Dendritic cell treated with granulocyte-macrophage colony-stimulating factor and Interleukin-4, amounts not matched to agents 40 ng/mL and 50 ng/mL, for 4 days (primary cell): ENCODE measurements around the gene TFF3.
"Not testable (repeated sequence)": the region's sequence is repeated elsewhere in the genome, so short reads cannot be mapped to it uniquely, and the experiment has no call there.

Experiments
- H3K27ac Mint-ChIP-seq: one replicate; pipeline ENCODE4 v1.8.0; 2022; ENCODE audit warnings: mild to moderate bottlenecking, mixed read lengths
- H3K27me3 Mint-ChIP-seq: one replicate; pipeline ENCODE4 v1.8.0; 2022; ENCODE audit warnings: mild to moderate bottlenecking, mixed read lengths
- H3K36me3 Mint-ChIP-seq: one replicate; pipeline ENCODE4 v1.8.0; 2022; ENCODE audit warnings: low read depth, mixed read lengths
- H3K4me1 Mint-ChIP-seq: one replicate; pipeline ENCODE4 v1.8.0; 2022; ENCODE audit warnings: low read depth, mixed read lengths
- H3K4me3 Mint-ChIP-seq: one replicate; pipeline ENCODE4 v1.8.0; 2022; ENCODE audit warnings: mild to moderate bottlenecking, moderate library complexity, mixed read lengths
- H3K9me3 Mint-ChIP-seq: one replicate; pipeline ENCODE4 v1.8.0; 2022; ENCODE audit warnings: mixed read lengths
- intact Hi-C: fragments of 100-400 bp; cut with micrococcal nuclease; formaldehyde crosslinking; loops from one replicate; pipeline ENCODE4 v1.15.0; 2022

TFF3 gene

DNA sequence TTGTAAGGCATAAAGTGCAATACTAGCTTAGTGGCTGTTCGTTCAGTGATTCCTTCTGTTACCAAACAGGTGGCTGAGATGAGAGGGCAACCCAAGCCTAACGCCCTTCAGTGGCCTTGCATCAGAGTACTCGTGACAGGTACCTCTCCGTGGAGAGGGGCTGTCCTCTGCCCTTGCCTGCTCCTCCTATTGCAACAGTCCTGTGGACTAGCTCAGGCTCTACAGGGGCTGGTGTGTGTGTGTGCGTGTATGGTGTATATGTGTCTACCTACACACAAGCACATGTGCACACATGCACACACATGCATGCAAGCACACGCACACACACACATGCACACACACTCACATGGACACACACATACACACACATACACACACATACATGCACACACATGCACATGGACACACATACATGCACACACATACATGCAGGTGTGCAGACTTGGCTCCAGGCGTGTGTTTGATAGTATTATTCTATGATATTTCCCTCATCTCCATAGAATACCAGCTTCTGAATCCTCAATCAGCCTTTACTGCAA is 15.1 kb downstream of the TFF3 start:
- H3K27ac Mint-ChIP-seq = peak overlapping the region; percentile 77
- peaks cover 84% of the 10 kb centered on the region for H3K4me1 Mint-ChIP-seq
- intact Hi-C loops = no loop called here
- H3K9me3 Mint-ChIP-seq = no peaks in the 10 kb centered on the region
- peaks cover 21% of the 10 kb centered on the region for H3K36me3 Mint-ChIP-seq
- H3K4me3 Mint-ChIP-seq = no peak overlapping the region
- H3K27me3 Mint-ChIP-seq = peaks cover 10% of the 10 kb centered on the region

DNA sequence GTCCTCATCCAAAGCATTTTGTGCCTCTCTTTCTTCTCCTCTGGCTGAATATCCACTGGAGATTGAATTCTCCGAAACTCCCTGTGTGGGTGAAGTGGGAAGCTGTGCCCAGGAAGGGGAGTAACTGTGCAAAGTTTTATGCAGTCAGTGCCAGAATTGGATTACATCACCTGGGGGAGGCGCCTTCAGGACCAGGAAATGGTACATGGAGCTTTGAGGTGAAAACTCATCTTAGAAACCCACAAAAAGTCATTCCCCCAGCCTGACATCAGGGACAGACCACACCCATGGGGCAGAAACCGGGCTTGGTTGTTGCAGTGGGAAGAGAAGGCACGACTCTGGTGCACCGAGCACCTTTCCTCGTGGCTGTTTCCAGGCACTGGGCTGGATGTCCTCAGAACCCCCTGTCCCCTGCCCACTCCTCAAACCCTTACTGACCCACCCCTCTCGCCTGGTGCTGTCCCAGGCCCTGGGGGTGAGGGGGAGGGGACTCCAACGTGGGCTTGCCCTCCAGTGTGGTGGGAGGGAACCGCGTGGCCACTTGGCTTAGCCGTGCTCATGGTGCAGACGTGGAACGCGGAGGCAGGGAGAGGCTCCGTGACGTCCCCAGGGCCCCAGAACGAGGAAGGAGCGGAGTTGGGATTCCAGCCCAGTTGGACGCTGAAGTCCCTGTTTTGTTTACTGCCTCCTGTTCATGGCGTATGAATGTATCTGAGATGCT is 15.7 kb downstream of the TFF3 start:
- no peaks in the 10 kb centered on the region for H3K9me3 Mint-ChIP-seq
- peak overlapping the region; percentile 77 for H3K27ac Mint-ChIP-seq
- peaks cover 4% of the 10 kb centered on the region for H3K27me3 Mint-ChIP-seq
- intact Hi-C loops = no loop called here
- H3K4me1 Mint-ChIP-seq = peaks cover 78% of the 10 kb centered on the region
- peaks cover 21% of the 10 kb centered on the region for H3K36me3 Mint-ChIP-seq
- H3K4me3 Mint-ChIP-seq = no peak overlapping the region

DNA sequence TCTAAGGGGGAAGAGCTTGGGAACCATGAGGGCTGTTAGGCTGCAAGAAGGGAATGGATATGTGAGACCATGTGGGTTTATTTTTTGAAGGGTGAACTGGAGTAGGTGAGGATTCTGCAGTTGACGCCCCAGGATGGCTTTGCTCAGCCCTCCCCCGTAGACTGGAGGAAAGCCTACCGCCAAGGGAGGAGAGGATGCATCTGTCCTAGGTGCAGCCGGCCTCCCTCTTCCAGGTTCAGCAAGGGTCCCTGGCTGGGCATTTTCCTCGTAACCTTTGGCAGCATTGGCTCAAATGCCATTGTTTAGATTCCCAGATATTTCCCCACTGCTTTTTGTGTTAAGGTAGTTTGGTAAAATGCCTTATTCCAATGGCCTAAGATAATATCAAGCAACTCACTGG is 16.6 kb downstream of the TFF3 start:
- no peaks in the 10 kb centered on the region for H3K27me3 Mint-ChIP-seq
- H3K27ac Mint-ChIP-seq = no peak overlapping the region
- H3K36me3 Mint-ChIP-seq = peaks cover 21% of the 10 kb centered on the region
- intact Hi-C loops = no loop called here
- no peaks in the 10 kb centered on the region for H3K9me3 Mint-ChIP-seq
- peaks cover 75% of the 10 kb centered on the region for H3K4me1 Mint-ChIP-seq
- H3K4me3 Mint-ChIP-seq = no peak overlapping the region

DNA sequence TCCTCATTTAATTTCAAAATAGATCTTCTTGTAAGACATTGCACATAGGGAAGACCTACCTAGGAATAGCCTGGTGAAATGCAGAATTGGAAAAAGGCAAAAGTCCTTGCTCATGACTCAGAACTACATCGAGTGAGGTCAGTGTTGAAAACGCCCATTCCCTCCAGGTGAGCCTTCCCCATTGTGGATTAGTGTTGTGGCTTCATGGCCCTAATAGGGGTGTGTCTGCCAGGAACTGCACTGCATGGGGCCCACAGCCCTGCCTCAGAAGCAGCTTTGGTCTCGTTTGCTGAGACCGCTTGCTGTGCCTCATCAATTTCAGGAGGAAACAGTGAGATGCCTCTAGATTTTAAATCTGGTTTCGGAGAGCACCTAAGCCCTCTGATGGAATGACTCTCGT is 17.0 kb downstream of the TFF3 start:
- H3K27ac Mint-ChIP-seq = no peak overlapping the region
- no peaks in the 10 kb centered on the region for H3K9me3 Mint-ChIP-seq

DNA sequence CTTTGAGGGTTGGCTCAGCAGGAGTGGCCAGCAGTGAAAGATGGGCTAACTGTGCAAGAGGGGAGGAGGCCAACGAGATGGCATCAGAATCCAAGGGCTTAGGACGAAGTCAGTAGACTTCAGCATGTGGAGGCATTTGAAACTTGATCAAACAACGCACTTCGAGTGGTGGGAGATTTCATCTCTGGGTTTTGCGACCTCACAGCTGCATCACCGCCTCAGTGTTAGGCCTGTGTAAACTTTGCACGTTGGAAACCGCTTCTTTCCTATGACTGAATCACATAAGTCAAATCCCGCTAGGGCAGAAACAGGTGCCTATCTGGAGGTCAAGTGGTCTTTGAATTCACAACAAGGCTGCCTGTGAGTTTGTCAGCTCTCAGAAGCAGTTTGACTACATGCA is 17.8 kb downstream of the TFF3 start:
- H3K4me1 Mint-ChIP-seq = peaks cover 65% of the 10 kb centered on the region
- no peaks in the 10 kb centered on the region for H3K27me3 Mint-ChIP-seq
- H3K4me3 Mint-ChIP-seq = no peak overlapping the region
- H3K36me3 Mint-ChIP-seq = peaks cover 21% of the 10 kb centered on the region
- intact Hi-C loops = no loop called here
- no peaks in the 10 kb centered on the region for H3K9me3 Mint-ChIP-seq
- peak overlapping the region; percentile 81 for H3K27ac Mint-ChIP-seq

More for the DNA sequence above, 17.0 kb downstream of the TFF3 start:
- peaks cover 21% of the 10 kb centered on the region for H3K36me3 Mint-ChIP-seq
- intact Hi-C loops = no loop called here
- H3K4me1 Mint-ChIP-seq = peaks cover 71% of the 10 kb centered on the region
- no peak overlapping the region for H3K4me3 Mint-ChIP-seq
- H3K27me3 Mint-ChIP-seq = no peaks in the 10 kb centered on the region

DNA sequence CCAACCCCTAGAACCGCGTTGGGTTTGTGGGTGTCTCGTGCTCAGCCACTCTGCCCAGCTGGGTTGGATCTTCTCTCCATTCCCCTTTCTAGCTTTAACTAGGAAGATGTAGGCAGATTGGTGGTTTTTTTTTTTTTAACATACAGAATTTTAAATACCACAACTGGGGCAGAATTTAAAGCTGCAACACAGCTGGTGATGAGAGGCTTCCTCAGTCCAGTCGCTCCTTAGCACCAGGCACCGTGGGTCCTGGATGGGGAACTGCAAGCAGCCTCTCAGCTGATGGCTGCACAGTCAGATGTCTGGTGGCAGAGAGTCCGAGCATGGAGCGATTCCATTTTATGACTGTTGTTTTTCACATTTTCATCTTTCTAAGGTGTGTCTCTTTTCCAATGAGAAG is 18.7 kb downstream of the TFF3 start:
- intact Hi-C loops = no loop called here
- no peaks in the 10 kb centered on the region for H3K27me3 Mint-ChIP-seq
- H3K4me3 Mint-ChIP-seq = peak overlapping the region; percentile 31
- peak overlapping the region; percentile 81 for H3K27ac Mint-ChIP-seq
- no peaks in the 10 kb centered on the region for H3K9me3 Mint-ChIP-seq
- peaks cover 21% of the 10 kb centered on the region for H3K36me3 Mint-ChIP-seq
- H3K4me1 Mint-ChIP-seq = peaks cover 59% of the 10 kb centered on the region

DNA sequence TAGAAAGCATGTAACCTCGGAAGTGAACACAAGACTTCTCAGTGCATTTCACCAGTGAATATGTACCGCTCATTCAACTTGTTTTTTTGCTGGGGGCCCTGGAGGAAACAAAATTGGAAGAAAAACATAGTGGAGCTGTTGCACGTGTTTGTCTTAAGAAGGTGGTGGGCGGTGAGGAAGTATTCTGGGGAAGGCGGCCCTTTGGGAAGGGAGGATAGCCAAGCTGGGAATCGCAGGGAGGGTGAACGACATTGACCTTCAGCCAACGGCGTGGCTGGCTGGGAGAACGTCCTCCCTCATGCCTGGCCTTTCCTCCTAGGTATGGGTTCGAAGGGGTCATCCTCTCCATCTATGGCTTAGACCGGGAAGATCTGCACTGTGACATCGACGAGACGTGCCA is 19.4 kb downstream of the TFF3 start:
- Mint-ChIP-seq H3K36me3 (peaks cover 21% of the 10 kb centered on the region), H3K9me3 (no peaks in the 10 kb centered on the region), H3K27me3 (no peaks in the 10 kb centered on the region), H3K4me3 (peak overlapping the region; percentile 31), H3K4me1 (peaks cover 59% of the 10 kb centered on the region), H3K27ac (peak overlapping the region; percentile 81)
- intact Hi-C loops = no loop called here

DNA sequence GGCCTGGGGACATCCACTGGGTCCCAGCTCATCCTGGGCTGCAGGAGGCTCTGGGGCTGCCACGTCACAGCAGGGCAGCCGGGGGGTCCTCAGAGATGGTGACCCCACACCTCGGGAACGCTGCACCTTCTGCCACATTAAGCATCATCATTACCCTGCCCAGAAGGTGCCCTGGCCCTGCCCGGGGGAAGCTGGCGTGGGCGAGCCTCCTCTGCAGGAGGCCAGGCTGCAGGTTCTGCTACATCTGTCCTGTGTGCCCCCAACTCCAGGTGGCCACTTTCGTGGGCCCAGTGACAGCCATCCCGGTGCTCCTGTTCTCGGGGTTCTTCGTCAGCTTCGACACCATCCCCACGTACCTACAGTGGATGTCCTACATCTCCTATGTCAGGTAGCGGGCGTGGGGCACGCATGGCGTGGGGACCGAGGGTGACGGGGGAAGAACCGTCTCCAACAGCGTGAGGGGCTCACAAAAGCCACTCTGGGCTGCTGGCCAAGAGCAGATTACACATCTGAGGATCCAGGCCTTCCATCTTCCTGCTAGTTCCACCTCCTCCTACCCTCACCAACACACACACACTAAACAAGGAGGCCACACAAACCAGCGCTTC is 20.8 kb downstream of the TFF3 start:
- no peak overlapping the region for H3K4me3 Mint-ChIP-seq
- H3K4me1 Mint-ChIP-seq = peaks cover 60% of the 10 kb centered on the region
- no peak overlapping the region for H3K27ac Mint-ChIP-seq
- H3K27me3 Mint-ChIP-seq = no peaks in the 10 kb centered on the region
- no peaks in the 10 kb centered on the region for H3K9me3 Mint-ChIP-seq
- H3K36me3 Mint-ChIP-seq = peaks cover 22% of the 10 kb centered on the region
- intact Hi-C loops = no loop called here

DNA sequence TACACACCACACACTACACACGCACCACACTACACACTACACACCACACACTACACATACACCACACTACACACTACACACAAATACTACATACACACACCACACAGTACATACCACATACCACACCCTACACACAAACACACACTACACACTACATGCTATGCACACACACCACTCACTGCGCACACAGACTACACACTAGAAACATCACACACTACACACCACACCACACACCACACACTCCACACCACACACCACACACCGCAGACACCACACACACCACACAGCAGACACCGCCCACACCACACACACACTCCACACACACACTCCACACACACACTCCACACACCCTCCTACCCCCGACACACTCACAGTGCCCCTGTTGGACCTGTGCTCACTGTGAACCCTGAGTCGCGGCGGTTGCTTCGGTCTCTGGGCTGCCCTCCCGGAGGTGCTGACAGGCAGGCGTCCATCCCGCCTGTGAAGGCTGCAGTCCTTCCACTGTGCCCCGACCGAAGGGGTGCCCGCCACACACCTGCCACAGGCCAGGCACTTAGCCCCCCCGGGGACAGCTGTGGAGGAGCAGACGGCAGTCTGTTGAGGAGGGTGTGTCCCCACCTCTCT is 21.4 kb downstream of the TFF3 start:
- Mint-ChIP-seq H3K27me3 (no peaks in the 10 kb centered on the region), H3K4me1 (peaks cover 60% of the 10 kb centered on the region), H3K36me3 (peaks cover 28% of the 10 kb centered on the region), H3K4me3 (no peak overlapping the region), H3K9me3 (no peaks in the 10 kb centered on the region), H3K27ac (no peak overlapping the region)
- intact Hi-C loops = no loop called here

DNA sequence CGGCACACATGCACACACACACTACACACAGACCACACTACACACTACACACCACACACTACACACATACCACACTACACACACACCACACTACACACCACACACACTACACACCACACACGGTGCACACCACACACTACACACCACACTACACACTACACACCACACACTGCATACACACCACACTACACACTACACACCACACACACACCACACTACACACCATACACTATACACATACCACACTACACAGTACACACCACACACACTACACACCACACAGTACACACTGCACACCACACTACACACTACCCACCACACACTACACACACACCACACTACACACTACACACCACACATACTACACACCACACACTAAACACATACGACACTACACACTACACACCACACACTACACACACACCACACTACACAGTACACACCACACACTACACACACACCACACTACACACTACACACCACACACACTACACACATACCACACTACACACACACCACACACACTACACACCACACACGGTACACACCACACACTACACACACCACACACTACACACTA is 22.6 kb downstream of the TFF3 start:
- H3K4me3 Mint-ChIP-seq, H3K27ac Mint-ChIP-seq, intact Hi-C loops, H3K9me3 Mint-ChIP-seq, H3K27me3 Mint-ChIP-seq: not testable (repeated sequence)
- Mint-ChIP-seq H3K36me3 (peaks cover 28% of the 10 kb centered on the region), H3K4me1 (peaks cover 62% of the 10 kb centered on the region)

DNA sequence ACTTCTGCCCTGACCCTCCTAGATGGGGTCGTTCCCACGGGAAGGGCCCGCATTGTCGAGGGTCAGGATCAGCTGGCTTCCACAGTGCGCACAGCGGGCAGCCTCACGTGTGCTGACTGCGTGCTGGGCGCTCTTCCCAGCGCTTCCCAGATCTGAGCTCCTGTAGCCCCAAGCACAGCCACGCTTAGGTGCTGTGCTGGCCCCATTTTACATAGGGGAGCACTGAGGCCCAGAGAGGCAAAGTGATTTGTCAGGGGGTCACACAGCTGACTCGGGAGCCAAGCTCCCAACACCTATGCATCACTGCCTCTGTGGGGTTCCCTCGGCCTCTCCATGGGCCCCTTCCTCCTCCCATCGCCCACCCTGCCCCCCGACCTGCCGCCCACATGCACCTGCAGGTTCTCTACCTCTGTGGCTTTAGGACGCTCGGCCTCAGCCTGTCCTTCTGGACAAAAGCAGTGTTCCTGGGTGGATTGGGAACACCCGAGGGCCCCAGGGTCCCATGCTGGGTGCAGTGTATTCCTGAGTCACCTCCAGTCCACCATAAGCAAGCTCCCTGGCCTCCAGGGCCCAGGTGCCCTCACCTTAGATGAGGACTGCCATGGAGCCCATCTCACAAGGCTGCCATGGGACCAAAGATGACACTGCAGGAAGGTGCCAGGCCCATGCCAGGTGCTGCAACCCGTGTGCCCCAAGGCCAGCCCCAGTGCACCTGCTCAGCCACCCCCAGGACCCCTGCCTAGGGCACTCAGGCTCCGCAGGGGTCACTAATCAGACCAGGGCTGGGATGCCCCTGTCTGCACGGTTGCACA is 23.3 kb downstream of the TFF3 start:
- H3K27me3 Mint-ChIP-seq = no peaks in the 10 kb centered on the region
- no peaks in the 10 kb centered on the region for H3K9me3 Mint-ChIP-seq
- intact Hi-C loops = no loop called here
- peaks cover 64% of the 10 kb centered on the region for H3K4me1 Mint-ChIP-seq
- peak overlapping the region; percentile 60 for H3K27ac Mint-ChIP-seq
- no peak overlapping the region for H3K4me3 Mint-ChIP-seq
- H3K36me3 Mint-ChIP-seq = peaks cover 28% of the 10 kb centered on the region

DNA sequence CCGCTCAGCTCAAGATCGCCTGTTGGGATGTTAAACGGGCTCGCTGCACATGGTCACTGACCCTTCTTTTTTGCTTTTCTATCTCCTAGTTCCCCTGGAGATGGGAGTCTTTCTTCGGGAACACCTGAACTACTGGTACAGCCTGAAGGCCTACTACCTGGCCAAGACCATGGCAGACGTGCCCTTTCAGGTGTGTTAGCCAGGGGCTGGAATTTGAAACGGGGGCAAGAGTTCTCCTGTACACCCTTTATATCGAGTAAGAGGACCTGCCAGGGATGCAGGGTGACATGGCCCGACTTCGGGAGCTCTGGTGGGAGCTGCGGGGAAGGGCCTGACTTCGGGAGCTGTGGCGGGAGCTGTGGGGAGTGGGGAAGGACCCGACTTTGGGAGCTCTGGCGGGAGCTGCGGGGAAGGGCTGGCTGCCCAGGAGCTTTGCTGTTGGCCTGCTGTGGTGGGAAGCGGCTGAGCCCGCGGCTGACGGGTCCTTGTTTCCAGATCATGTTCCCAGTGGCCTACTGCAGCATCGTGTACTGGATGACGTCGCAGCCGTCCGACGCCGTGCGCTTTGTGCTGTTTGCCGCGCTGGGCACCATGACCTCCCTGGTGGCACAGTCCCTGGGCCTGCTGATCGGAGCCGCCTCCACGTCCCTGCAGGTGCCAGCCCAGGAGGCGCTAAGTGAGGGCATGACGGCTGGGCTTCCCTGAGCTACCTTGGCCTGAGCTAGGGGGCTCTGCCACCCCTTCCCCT is 24.0 kb downstream of the TFF3 start:
- peaks cover 32% of the 10 kb centered on the region for H3K36me3 Mint-ChIP-seq
- H3K27ac Mint-ChIP-seq = peak overlapping the region; percentile 60
- peaks cover 3% of the 10 kb centered on the region for H3K27me3 Mint-ChIP-seq
- peaks cover 65% of the 10 kb centered on the region for H3K4me1 Mint-ChIP-seq
- intact Hi-C loops = no loop called here
- no peaks in the 10 kb centered on the region for H3K9me3 Mint-ChIP-seq
- H3K4me3 Mint-ChIP-seq = no peak overlapping the region

DNA sequence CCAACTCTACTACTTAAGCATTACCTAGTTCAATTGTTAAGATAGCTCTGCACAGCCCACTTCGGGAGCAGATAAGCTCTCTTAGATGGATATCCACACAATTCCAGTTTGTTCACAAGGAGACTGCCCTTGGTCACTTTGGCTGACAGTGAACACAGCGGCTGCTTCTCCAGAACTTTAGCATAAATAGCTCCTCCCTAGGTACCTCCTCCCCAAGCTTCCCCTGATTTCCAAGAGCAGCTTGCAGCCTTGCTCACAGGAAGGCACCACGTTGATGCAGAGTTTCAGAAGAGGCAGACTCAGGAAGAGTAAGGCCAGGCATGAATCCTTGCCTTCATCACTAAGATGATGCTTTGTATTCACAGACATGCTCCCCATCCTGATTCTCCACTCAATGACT is 24.7 kb downstream of the TFF3 start:
- intact Hi-C loops = no loop called here
- Mint-ChIP-seq H3K4me3 (no peak overlapping the region), H3K4me1 (peaks cover 65% of the 10 kb centered on the region), H3K9me3 (no peaks in the 10 kb centered on the region), H3K36me3 (peaks cover 39% of the 10 kb centered on the region), H3K27me3 (peaks cover 3% of the 10 kb centered on the region), H3K27ac (peak overlapping the region; percentile 60)
